ENCODE results near the gene SDK2. TPM values are rescaled to one million over a fixed set of nuclear protein-coding genes. Genes with fewer than 3 reads are reported as not detected.

Gene SDK2
- total RNA-seq, 1 donor from 2014 or later = 31.2 TPM

- DNase-seq (ENCODE audit: low read depth, low spot score) = no peak
- H3K9me3 Mint-ChIP-seq = no peaks in the 10 kb centered on the region
These were observed 245.2 kb downstream of the SDK2 start for GRCh38 chr17:73399056-73399455.

DNA sequence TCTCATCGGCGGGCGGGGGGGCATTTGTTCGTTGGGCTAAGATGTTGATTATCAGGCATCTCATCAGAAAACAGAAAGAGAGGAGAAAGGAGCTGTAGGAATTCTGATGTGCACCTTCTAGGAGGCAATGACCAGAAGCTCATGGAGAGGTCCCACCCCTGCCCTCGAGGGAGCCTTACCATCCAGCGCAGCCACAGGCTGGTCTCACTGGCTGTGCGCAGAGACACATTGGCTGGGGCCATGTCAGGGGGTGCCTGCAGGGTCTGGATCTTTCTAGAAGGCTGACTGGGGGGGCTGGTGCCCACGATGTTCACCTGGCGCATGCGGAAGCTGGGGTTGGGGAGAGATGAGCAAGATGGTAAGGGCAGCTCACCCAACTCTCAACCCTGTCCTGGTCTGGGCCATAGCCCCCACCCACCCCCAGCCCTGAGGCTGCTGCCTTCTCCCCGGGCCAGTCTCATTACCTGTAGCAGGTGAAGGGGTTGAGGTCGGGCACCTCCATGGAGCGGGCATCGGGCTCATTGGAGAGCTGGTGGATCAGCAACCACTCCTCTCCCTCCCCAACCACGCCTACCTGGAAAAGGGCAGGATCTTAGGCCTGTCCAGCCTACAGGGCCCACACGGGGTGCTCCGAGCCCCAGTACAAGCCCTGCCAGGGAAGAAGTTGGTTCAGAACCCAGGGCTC, 246.2 kb downstream of the SDK2 start:
- Mint-ChIP-seq H3K9me3 (no peaks in the 10 kb centered on the region), H3K36me3 (ENCODE audit: low read depth) (peaks cover 10% of the 10 kb centered on the region), H3K27ac (ENCODE audit: unreplicated experiment) (no peak overlapping the region), H3K4me1 (peaks cover 50% of the 10 kb centered on the region), H3K27me3 (ENCODE audit: low read depth) (no peaks in the 10 kb centered on the region), H3K4me3 (no peak overlapping the region)
- no peak for DNase-seq (ENCODE audit: low read depth, low spot score)
- TF ChIP-seq, protein P1, sequence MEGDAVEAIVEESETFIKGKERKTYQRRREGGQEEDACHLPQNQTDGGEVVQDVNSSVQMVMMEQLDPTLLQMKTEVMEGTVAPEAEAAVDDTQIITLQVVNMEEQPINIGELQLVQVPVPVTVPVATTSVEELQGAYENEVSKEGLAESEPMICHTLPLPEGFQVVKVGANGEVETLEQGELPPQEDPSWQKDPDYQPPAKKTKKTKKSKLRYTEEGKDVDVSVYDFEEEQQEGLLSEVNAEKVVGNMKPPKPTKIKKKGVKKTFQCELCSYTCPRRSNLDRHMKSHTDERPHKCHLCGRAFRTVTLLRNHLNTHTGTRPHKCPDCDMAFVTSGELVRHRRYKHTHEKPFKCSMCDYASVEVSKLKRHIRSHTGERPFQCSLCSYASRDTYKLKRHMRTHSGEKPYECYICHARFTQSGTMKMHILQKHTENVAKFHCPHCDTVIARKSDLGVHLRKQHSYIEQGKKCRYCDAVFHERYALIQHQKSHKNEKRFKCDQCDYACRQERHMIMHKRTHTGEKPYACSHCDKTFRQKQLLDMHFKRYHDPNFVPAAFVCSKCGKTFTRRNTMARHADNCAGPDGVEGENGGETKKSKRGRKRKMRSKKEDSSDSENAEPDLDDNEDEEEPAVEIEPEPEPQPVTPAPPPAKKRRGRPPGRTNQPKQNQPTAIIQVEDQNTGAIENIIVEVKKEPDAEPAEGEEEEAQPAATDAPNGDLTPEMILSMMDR (conservative IDR thresholded peaks at IDR 0.05) = no peak

More at GRCh38 chr17:73399056-73399455, 245.2 kb downstream of the SDK2 start:
- no peaks in the 10 kb centered on the region for H3K27me3 Mint-ChIP-seq (ENCODE audit: low read depth)
- TF ChIP-seq, protein P1 (conservative IDR thresholded peaks at IDR 0.05) = no peak
- no peak overlapping the region for H3K27ac Mint-ChIP-seq (ENCODE audit: unreplicated experiment)
- no peak overlapping the region for H3K4me3 Mint-ChIP-seq
- peaks cover 10% of the 10 kb centered on the region for H3K36me3 Mint-ChIP-seq (ENCODE audit: low read depth)
- peaks cover 44% of the 10 kb centered on the region for H3K4me1 Mint-ChIP-seq

DNA sequence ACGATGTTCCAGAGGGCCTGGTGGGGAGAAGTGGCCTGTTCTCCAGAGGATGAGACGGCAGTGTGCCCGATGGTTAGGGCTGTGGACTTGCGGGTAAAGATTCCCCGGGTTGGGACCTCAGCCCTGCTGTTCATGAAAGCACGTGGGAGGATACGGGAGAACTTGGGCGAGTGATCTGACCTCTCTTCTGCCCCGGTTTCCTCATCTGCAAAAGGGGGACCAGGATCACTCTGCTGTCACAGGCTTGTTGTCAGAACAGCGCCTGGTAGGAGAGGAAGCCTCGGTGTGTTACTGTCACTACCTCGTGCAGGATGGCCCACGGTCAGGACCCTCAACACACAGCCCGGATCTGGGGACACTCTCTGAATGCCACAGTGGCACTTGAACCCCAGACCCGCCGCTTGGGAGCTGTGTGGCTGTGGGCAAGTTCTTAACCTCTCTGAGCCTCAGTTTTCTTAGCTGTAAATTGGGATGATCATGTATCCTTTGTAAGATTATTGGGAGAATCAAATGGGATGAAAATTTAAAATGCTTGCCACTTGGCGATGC, 246.9 kb downstream of the SDK2 start:
- peak overlapping the region; percentile 0 for H3K27ac Mint-ChIP-seq (ENCODE audit: unreplicated experiment)

GRCh38 chr17:73396431-73397277, 247.6 kb downstream of the SDK2 start:
- Mint-ChIP-seq H3K27me3 (ENCODE audit: low read depth) (no peaks in the 10 kb centered on the region), H3K4me1 (peaks cover 46% of the 10 kb centered on the region), H3K9me3 (no peaks in the 10 kb centered on the region), H3K27ac (ENCODE audit: unreplicated experiment) (peak overlapping the region; percentile 0), H3K36me3 (ENCODE audit: low read depth) (peaks cover 10% of the 10 kb centered on the region), H3K4me3 (no peak overlapping the region)
- no peak for DNase-seq (ENCODE audit: low read depth, low spot score)
- TF ChIP-seq, protein P1 (conservative IDR thresholded peaks at IDR 0.05) = no peak

More for the DNA sequence above, 246.9 kb downstream of the SDK2 start:
- Mint-ChIP-seq H3K9me3 (no peaks in the 10 kb centered on the region), H3K36me3 (ENCODE audit: low read depth) (peaks cover 10% of the 10 kb centered on the region), H3K4me1 (peaks cover 50% of the 10 kb centered on the region), H3K4me3 (no peak overlapping the region), H3K27me3 (ENCODE audit: low read depth) (no peaks in the 10 kb centered on the region)
- no peak for DNase-seq (ENCODE audit: low read depth, low spot score)
- TF ChIP-seq, protein P1 (conservative IDR thresholded peaks at IDR 0.05) = no peak

DNA sequence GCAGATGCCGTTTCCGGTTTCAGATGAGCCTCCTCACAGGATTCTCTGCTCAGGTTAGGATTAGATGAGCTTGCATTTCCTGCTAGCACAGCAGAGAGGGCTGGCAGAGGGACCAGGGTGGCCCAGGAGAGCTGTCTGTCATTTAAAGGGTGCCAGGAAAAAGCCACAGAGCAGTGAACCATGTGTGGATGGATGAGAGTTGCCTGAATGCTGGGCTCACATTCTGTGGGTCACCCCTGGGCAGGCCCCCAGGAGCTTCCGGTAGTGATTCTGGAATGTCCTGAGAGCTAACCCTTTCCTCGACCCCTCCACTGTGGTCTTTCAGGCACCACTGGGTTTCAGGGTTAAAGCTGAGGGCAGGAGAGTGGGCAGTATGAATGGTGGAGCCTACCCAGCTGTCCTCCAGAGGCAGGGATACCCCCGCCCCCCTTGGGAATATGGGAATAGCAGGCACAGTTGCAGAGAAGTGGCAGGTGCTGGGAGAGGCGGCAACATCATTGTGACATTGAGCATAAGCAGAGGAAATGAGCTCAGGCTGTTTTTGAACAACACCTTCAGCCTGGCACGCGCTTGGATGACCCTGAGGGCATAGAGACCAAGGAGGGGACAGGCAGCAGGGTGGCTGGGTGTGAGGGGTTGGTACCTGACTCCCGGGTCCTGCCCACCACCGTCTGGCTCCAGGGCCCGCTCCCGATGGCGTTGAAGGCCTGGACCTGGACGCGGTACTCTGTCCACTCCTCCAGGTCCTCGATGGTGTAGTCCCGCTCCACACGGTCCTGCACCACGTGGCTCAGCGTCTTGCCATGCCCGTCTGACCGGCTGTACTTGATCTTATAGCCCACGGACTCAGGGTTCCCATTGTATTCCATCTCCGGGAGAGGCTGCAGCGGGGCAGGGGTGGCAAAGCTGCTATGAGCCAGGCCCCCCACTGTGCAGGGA, 249.5 kb downstream of the SDK2 start:
- H3K36me3 Mint-ChIP-seq (ENCODE audit: low read depth) = peaks cover 6% of the 10 kb centered on the region
- no peaks in the 10 kb centered on the region for H3K27me3 Mint-ChIP-seq (ENCODE audit: low read depth)
- H3K9me3 Mint-ChIP-seq = no peaks in the 10 kb centered on the region
- no peak overlapping the region for H3K4me3 Mint-ChIP-seq
- peak overlapping the region; percentile 62 for H3K27ac Mint-ChIP-seq (ENCODE audit: unreplicated experiment)
- TF ChIP-seq, protein P1 (conservative IDR thresholded peaks at IDR 0.05) = no peak
- H3K4me1 Mint-ChIP-seq = peaks cover 46% of the 10 kb centered on the region
- no peak for DNase-seq (ENCODE audit: low read depth, low spot score)
